ENCODE measurements around the gene PISD.

PISD gene

DNA sequence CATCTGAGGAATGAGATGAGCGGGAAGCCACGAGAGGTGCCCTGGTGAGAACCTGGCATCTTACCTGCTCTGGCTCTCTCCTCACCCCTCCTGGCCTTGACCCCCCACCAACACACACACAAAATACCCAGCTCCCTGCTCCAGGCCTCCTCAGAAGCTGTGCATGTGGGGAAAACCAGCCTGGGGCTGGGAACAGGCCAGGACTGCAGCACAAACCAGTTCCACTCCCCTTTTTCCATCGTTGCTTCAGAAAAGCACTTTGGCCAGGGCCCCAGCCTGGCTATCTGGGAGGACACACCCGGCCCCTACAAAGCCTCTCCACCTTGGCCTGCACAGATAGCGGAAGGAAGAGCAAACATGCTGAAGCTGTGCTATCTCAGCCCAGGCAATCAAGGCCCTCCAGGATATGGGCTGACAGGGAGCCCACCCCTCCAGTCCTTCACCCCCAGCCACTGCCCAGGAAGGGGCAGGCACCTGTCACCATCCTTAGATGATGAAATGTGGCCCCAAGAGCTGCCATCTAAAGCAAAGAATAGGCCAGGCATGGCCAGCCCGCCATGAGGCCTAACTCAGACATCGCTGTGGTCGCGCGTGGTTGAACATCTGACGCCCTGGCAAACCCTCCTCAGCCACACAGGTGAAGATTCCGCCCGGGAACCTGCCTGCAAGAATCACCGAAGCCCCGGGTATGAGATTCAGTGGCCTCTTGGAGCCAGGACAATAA is 35.4 kb downstream of the PISD start:
- in situ Hi-C loops (cut with MboI; ENCODE audit: low sequenced_read_pairs) = no loop called here

DNA sequence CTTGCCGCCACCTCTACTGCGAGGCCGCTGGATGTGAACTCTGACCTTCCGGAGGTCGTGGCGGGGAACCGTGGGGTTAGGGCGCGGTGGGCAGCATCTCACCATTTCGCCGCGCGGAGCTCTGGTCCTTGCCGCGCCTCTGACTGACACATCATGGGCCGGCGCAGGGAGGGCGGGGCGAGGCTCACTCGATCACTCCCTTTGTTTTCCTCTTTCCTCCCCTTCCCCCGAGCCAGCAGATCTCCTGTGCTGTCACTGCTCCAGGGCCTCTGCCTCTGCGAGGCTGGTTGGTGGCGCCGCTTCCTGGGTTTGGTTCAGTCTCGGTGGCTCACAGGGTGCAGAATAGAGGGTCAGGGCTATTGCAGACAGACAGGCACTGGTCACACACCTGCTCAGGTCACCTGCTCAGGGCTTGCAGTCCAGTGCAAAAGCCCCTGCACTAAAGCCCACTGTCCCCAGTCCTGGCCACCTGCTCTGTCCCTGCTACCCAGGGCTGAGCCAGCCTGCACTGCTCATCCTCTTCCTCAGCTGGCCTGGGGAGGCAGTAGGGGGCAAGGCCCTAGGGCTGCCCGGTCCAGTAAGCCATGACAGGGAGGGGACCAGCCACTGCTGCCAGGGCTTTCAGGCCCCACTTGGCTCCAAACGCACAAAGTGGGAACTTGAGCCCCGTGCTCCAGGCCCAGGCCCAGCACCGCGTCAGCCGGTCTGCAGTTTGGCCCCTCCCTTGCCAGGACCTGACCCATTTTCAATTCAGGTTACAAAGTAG is 36.2 kb downstream of the PISD start:
- in situ Hi-C loops (cut with MboI; ENCODE audit: low sequenced_read_pairs) = no loop called here

DNA sequence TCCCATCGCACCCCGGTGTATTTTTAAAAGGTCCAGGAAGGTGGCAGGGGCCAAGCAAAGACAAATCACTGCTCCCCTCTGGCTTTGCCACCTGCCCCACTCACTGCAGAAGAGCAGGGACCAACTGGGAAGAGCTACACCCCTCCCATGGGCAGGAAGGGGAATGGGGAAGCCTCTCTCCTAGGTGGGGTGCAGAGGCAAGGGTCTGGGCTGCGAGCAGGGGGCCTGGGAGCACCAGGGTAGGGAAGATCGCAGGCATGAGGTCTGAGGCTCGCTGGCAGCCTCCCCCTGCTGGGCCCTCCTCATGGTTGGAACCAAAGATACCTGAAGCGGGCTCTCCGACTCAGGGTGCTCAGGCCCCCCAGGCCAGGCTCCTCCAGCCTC is 36.8 kb downstream of the PISD start:
- in situ Hi-C loops (cut with MboI; ENCODE audit: low sequenced_read_pairs) = no loop called here

DNA sequence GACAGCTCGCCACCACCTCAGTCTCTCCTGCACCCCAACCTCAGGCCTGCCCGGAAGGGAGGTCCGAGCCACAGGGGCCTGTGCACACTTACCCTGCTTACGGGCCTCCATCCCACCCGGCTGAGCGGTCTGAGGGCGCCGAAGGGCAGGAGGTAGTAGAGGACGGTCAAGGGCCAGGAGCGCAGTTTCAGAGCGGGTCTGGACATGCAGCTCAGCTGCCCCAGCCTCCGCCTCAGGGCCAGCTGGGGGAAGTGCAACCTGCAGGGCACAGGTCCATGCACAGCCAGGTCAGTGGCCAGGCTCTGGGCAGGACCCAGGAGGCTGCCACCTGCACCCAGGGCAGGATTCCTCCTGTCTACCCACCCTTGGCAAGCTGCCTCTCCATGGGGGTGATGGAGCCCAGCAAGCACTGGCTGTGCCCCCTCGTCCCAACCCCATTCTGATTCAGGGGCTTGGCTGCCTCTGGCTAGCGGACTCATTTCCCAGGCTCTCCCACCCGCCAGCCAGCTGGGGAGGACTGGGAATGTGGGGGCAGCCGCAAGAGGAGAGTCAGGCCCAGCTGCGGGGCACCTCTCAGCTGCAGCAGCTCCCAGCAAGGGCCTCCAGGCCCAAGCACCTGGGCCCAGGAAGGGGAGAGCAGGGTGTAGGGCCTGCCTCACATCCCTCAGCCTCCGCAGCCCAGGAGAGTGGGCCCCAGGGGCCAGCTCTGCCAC is 38.3 kb downstream of the PISD start:
- in situ Hi-C loops (cut with MboI; ENCODE audit: low sequenced_read_pairs) = no loop called here

DNA sequence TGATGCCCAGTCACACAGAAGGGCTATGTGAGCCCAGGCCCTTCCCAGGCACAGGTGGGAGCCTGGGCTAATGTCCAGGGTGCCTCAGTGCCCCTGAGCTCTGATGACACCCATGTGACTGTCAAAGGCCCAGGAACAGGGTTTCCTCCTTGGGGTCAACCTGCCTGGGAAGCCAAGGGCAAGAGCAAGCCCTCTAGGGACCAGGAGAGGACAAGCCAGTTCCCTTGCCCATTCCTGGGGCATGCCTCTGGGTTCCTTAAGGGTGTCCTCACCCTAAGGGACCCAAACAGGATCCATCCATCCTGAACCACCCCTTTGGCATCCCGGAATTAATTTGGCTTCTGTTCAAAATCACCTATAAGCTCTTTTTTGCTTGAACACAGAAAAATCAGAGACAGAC is 39.0 kb downstream of the PISD start:
- in situ Hi-C loops (cut with MboI; ENCODE audit: low sequenced_read_pairs) = no loop called here

DNA sequence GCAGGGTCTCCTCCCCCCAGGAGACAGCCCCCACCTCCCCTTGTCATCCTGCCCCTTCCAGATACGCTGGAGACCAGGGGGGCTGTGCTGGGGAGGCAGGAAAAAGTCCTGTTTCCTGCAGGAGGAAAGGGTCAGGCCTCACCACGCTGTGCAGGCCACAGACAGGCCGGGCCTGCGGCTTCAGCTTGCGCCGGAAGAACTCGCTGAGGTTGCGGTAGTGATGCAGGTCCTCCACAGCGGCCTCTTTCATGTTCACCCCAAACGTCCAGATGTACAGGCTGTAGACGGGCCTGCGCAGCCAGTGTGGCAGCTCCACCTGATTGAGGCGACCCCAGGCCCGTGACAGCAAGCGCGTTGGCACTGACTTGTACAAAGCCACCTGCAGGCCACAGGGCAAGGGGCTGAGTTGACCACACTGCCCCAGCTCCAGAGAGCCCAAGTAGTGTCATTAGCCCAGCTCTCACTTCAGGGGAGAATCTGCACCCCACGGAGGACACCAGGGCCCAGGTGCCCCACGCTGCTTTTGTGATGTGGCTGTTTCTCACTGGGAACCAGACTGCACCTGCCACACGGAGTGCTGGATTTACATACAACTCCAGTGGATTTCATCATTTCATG is 40.4 kb downstream of the PISD start:
- in situ Hi-C loops (cut with MboI; ENCODE audit: low sequenced_read_pairs) = no loop called here

DNA sequence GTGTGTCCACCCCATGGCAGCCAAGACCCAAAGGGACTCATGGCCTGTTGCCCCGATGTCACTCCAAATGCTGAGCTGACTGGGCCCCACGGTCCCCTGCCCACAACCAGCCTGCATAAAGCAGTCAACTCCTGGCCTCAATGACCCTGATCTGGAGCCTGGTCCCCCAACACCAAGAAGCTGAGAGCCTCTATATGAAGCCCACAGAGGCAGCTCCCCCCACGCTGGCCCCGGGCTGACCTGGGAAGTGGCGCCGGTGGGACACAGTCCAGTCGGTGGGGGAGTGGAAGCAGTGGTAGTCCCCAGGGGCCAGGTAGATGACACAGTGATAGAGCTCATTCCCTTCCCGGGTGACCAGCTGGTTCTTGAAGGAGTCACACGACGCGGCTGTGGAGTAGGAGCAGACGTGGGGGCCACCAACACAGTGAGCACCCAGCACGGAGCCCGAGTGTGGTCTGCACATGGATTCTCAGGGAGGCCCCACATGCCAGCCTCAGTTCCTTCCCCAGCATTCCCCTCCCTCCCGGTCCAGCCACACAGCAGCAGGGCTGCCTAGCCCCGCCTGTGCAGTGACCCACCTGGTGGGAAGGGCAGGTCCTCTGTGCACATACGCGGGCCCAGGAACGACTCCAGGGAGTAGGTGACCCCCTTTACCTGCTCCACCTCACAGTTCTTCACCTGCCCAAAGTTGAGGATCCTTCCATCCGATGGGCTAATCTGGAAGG is 41.1 kb downstream of the PISD start:
- in situ Hi-C loops (cut with MboI; ENCODE audit: low sequenced_read_pairs) = no loop called here

DNA sequence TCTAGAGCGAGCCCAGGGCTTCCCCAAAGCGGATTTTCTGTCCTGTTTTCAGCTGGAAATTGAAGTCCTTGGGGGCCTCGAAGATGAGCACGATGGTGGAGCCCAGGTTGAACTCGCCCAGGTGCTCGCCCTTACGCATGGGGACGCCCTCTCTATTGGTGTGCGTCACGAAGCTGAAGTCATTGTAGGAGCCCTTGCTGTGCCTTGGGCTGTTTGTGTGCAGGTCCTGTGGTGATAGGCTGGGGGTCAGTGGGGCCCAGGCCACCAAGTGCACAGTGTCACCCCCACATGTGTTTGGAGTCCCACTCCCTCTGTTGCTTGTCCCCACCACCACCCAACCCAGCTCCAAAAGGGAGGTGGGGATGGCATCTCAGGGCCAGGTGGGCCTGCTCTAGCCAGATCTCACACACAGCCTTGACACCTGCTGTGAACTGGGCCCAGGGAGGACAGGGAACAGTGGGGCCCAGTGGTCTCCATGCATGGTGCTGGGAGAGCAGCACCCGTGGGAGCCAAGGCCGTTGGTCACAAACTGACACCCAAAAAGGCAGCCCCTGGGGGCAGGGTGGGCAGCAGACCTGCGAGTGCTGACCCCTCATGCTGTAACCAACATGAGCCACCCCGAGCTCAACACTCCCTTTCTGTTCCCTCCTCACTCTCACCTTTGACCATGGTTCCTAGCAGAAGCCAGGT is 42.3 kb downstream of the PISD start:
- in situ Hi-C loops (cut with MboI; ENCODE audit: low sequenced_read_pairs) = no loop called here

DNA sequence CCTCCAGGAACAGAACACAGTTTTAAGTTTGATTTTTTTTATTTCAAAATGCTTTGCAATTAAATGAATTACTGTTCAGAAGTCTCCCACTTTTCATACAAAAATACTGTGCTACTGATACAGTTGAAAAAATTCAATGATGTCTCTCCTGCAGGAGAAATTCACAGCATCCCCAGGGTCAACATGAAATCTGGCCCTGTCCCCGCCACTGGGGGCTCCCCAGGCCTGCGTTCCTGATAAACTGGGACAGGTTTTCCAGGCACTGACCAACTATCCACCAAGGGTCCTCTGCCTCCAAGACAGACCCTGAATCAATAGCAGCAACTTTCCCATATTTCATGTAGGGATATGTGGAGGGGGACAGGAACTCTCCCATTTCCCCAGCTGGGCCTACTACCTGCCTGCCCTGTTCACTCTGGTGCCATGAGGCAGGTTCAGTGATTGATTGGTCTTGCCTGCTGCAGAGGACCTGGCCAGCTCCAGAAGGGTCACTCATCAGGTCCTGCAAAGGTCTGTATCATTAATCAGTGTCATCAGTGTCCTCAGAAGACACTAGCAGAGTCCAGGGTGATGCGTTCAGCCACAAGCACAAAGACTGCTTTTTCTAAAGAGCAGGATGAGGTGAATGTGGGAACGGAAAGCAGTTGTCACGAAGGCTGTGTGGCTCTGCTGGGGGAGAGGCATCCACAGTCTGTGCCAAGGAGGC is 43.4 kb downstream of the PISD start:
- in situ Hi-C loops (cut with MboI; ENCODE audit: low sequenced_read_pairs) = no loop called here

DNA sequence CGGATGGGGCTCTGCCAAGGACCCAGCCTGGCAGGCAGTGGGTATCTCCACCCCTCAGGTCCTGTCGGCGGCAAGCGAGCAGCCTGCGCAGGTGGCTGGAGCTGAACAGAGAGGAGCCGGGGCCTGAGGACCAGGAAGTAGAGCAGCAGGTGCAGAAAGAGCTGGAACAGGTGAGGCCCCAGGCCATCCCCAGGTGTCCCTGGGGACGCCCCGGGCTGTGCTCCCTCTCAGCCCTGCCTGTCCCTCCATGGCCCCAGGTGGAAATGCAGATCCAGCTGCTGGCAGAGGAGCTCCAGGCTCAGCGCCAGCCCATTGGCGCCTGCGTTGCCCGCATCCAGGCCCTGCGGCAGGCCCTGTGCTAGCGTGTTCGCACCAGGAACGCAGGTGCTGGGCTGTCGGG is 44.0 kb downstream of the PISD start:
- in situ Hi-C loops (cut with MboI; ENCODE audit: low sequenced_read_pairs) = no loop called here

DNA sequence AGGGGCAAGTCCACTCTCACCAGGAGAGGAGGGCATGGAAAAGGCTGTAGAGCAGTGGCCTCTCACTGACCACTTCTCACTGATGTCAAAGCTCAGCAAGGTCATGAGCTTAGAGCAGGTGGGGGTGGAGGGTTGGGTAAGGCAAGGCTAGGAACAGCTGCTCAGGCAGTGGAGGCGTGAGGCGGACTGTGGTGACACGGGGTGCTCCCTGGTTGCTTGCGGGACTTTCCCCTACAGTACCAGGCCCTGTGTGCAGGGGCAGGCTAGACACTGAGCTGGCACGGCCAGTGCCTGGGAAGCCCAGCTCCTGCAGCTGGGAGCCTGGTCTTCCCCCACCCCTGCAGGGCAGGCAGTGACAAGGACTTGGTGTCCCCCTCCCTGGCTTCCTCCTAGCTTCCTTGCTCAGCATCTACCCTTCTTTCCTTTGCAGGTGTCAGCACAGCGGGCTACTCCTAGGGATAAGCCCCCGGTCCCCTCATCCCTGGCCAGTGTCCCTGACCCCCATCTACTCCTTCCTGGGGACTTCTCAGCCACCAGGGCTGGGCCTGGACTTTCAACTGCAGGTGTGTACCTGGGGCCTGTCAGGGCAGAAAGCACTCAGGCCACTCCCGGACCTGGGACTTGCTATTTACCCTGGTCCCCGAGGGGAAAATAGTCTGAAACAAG is 45.6 kb downstream of the PISD start:
- in situ Hi-C loops (cut with MboI; ENCODE audit: low sequenced_read_pairs) = no loop called here

DNA sequence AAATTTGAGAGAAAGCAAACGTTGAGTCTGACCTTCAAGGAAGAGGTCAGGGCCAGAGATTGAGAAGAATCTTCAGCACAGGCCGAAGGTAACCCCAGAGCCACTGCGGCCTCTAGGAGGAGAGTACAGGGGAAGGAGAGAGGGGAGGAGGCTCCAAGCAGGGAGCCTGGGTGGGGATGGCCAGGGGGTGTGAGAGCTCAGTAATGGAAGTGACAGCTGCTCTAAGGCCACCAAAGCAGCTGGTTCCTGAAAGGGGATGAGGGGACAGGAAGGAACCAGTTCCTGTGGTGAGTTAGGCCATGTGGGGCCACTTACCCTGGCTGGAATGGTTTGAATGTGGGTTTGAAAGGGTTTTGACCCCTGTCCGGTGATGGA is 46.1 kb downstream of the PISD start:
- in situ Hi-C loops (cut with MboI; ENCODE audit: low sequenced_read_pairs) = no loop called here

DNA sequence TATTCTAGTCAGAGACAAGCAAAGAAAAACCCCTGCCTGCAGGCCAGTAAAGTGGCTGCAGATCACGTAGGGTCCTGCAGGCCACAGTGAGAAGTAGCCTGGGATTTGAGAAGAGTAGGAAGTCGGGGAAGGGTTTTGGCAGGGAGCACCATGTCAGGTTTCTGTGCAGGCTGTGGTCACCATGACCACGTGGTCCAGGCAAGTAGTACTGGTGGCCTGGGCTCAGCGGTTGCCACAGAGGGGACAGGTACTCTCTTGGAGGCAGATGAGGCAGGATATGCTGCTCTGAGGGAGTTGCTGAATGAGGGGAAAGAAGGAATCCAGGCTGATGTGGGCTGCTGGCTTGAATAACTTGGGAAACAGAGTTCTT is 46.5 kb downstream of the PISD start:
- in situ Hi-C loops (cut with MboI; ENCODE audit: low sequenced_read_pairs) = no loop called here

DNA sequence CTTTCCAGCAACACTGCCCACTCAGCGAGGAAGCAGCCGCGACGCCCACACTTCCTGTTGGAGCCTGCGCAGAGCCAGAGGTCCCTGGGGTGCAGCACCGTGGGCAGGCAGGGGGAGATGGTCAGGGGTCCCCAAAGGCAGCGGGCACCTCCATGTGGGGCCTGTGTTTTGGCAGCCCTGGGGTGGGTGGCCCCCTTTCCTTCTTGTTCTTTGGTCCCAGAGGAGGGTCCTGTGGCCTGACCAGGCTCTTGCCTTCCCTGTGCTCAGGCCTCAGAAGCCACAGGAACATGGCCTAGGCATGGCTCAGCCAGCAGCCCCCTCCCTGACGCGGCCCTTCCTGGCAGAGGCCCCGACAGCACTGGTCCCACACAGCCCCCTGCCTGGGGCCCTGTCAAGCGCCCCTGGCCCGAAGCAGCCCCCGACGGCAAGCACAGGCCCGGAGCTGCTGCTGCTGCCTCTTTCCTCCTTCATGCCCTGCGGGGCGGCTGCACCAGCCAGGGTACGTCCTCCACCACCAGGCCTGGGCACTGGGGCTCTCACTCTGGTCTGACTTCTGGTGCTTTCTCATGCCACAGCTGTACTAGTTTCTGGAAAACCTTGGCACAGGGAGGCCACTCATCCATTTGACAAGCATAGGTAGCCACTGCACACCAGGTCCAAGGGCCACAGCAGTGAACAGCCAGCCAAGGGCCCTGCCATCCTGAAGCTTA is 47.1 kb downstream of the PISD start:
- in situ Hi-C loops (cut with MboI; ENCODE audit: low sequenced_read_pairs) = no loop called here

DNA sequence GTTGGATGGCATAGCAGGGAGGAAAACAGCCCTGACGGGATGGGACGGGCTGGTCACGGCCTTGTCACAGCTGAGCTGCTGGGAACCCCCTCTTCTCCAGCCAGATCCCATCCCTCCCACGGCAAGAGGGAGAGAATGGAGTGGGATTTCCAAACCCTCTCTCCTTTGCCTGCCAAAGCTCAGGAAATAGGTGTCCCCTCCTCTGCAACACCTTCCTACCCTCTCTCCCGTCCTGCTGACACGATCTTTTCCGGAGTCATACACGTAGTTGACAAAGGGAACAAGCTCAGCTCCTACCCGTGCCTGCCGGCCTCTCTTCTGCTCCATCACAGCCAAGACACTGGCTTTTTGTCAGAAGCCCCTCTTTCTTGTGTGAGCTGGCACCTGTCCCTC is 48.1 kb downstream of the PISD start:
- in situ Hi-C loops (cut with MboI; ENCODE audit: low sequenced_read_pairs) = no loop called here

DNA sequence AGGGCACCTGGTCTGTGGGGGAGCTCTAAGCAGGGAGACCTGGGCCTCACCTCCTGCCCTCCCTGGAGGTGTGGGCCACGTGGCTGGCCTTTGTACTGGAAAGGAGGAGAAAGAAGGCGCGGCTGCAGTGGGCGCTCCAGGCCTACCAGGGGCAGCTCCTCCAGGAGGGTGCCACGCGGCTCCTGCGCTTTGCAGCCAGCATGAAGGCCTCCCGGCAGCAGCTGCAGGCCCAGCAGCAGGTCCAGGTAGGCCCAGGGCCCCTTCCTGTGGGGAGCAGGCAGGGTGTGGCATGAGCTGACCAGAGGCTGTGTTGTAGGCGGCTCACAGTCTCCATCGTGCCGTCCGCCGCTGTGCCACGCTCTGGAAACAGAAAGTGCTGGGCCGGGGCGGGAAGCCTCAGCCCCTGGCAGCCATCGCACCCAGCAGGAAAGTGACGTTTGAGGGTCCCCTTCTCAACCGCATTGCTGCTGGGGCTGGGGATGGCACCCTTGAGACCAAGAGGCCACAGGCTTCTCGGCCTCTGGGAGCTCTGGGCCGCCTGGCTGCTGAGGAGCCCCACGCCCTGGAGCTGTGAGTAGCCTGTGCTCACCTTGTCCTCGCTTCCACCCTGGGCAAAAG is 48.6 kb downstream of the PISD start:
- in situ Hi-C loops (cut with MboI; ENCODE audit: low sequenced_read_pairs) = no loop called here

DNA sequence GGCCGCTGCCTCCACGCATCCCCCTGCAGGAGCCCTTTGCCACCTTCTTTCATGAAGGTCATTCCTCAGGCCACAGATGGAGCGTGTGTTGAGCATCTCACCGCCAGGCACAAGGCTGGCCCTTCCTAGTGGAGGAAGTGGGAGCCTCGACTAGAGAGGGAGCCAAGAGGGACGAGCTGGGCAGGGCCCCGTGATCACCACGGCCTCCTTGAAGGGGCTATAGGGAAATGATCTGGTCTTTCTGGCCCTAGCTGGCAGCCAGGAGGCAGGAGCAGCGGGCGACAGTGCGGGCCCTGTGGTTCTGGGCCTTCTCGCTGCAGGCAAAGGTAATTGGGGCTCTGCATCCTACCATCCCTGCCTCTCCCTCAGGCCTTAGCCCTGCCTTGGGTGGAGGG is 49.1 kb downstream of the PISD start:
- in situ Hi-C loops (cut with MboI; ENCODE audit: low sequenced_read_pairs) = no loop called here

DNA sequence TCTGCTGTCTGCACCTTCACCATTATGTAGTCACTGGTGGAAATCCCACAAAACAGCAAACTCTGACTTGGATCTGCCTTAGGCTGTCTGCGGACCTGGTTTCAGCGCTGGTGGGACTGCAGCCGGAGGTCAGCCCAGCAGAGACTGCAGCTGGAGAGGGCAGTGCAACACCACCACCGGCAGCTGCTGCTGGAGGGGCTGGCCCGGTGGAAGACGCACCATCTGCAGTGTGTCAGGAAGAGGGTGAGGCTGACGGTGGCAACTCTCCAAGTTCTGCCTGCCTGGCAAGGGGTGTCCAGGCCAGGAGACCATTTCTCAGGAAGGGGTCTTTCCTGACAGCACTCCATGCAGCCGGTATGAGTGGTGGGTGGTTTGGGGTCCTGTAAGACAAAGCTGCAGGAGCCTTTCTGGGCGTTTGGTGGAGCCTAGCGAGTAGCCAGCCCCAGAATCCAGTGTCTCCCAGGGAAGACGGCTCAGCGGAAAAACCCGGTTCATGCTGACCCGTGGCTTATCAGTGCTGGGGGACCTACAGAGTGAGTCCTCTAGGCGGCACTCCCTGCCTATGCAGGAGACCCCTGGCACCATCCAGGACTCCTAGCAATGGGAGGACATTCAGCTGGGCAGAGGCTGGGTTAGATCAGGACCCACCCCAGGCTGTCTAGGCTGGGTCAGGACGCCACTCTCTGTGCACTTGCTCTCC is 50.8 kb downstream of the PISD start:
- in situ Hi-C loops (cut with MboI; ENCODE audit: low sequenced_read_pairs) = no loop called here

Data from HL-60/S4 (cell line).